ENCODE results near the gene MINDY1. TPM values are rescaled to one million over a fixed set of nuclear protein-coding genes. Genes with fewer than 3 reads are reported as not detected.
A peak's percentile ranks its signal among the peaks of the same experiment; 100 is the strongest.

The MINDY1 gene
- total RNA-seq, 1 donor from 2014 or later: 28.5 TPM

GRCh38 chr1:151010346-151010726 lies 3.6 kb upstream of the MINDY1 start:
- H3K9me3 Mint-ChIP-seq: no peaks in the 10 kb centered on the region
- no peak for TF ChIP-seq CTCF (conservative IDR thresholded peaks at IDR 0.05)
- H3K36me3 Mint-ChIP-seq: peaks cover 3% of the 10 kb centered on the region
- H3K4me1 Mint-ChIP-seq (ENCODE audit: unreplicated experiment): peaks cover 55% of the 10 kb centered on the region
- H3K4me3 Mint-ChIP-seq: peak overlapping the region; percentile 39
- no peak for DNase-seq (ENCODE audit: extremely low spot score, unreplicated experiment)
- no peak overlapping the region for H3K27ac Mint-ChIP-seq
- H3K27me3 Mint-ChIP-seq: no peaks in the 10 kb centered on the region

DNA sequence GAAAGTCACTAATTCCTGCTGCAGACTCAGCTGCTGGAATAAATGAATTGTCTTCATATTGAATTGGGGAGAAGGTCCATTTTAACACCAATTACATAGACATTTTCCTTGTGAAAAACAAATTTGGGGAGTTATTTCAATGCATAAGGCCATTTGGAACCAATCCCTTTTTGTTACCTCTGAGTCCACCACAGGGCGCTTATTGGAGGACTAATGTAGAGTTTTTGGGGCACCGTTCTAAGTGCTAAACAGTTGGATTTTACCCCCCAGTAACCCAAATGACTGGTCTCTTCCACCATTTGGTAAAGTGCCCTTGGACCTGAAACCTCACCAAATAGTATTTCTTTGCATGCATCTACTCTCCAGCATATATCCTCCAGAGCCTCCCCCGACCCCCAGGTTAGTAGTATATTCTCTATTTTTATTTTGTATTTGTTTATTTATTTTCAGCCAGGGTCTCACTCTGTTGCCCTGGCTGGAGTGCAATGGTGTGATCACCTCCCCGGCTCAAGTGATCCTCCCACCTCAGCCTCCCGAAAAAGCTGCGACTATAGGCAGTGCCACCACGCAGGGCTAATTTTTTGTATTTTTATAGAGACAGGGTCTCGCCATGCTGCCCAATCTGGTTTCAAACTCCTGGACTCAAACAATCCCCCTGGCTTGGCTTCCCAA lies 3.1 kb upstream of the MINDY1 start:
- Mint-ChIP-seq H3K27ac (peak overlapping the region; percentile 97), H3K27me3 (no peaks in the 10 kb centered on the region), H3K4me1 (ENCODE audit: unreplicated experiment) (peaks cover 56% of the 10 kb centered on the region), H3K36me3 (peaks cover 3% of the 10 kb centered on the region), H3K9me3 (no peaks in the 10 kb centered on the region), H3K4me3 (peak overlapping the region; percentile 92)
- DNase-seq (ENCODE audit: extremely low spot score, unreplicated experiment): no peak
- no peak for TF ChIP-seq CTCF (conservative IDR thresholded peaks at IDR 0.05)

DNA sequence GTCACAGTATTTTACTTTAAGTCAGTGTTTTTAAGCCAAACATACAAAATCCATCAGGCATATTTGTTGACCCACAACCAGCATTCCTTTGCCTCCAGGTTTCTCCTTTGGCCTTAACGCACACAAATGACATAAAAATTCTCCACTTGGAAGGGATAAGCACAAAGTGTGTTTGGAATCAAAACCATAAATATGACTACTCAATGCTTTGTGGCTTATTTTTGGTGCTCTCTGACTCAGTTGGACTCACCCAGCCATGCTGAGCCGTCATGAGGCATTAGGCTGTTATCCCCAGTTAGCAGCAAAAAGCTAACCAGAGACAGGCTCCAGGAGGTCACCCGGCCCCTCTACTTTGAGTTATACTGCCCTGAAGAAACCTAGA lies 2.5 kb upstream of the MINDY1 start:
- DNase-seq (ENCODE audit: extremely low spot score, unreplicated experiment): no peak
- H3K27me3 Mint-ChIP-seq: no peaks in the 10 kb centered on the region
- TF ChIP-seq CTCF (conservative IDR thresholded peaks at IDR 0.05): no peak
- H3K27ac Mint-ChIP-seq: peak overlapping the region; percentile 97
- H3K36me3 Mint-ChIP-seq: peaks cover 3% of the 10 kb centered on the region
- H3K9me3 Mint-ChIP-seq: no peaks in the 10 kb centered on the region
- peak overlapping the region; percentile 92 for H3K4me3 Mint-ChIP-seq
- H3K4me1 Mint-ChIP-seq (ENCODE audit: unreplicated experiment): peaks cover 56% of the 10 kb centered on the region

GRCh38 chr1:151008244-151009205 lies 1.8 kb upstream of the MINDY1 start, which contains the start of gene PRUNE1:
Gene PRUNE1 (plus strand): TSS chr1:151008449. CDS start chr1:151008633, 184 bp downstream.
- peak within 1 kb of the TSS; percentile 97 for H3K27ac Mint-ChIP-seq
- no peaks in the 10 kb centered on the region for H3K9me3 Mint-ChIP-seq
- no peaks in the 10 kb centered on the region for H3K27me3 Mint-ChIP-seq
- H3K4me1 Mint-ChIP-seq (ENCODE audit: unreplicated experiment): peaks cover 53% of the 10 kb centered on the region
- peak within 1 kb of the TSS; percentile 92 for H3K4me3 Mint-ChIP-seq
- DNase-seq (ENCODE audit: extremely low spot score, unreplicated experiment): peak; percentile 96
- peak; percentile 18 for TF ChIP-seq CTCF (conservative IDR thresholded peaks at IDR 0.05)
- H3K36me3 Mint-ChIP-seq: peaks cover 3% of the 10 kb centered on the region

DNA sequence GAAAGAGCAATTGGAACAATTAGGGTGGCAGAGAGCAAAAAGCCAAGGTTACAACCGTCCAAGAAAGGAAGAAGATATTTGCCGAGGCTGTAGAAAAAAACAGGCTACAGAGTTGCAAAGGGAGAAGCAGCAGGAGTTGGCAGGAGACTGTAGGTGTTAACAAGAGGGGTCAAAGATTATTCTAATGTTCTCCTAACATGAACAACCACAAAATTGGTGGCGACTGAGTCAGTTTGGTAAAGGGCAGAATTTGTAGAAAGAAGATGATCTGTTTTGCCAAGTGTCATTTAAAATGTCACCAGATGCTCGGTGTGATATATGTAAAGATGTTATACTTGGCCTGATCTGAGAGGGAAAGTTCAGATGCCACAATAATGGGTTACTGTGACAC lies 1.1 kb upstream of the MINDY1 start:
- H3K27me3 Mint-ChIP-seq: no peaks in the 10 kb centered on the region

More for the DNA sequence above, 1.1 kb upstream of the MINDY1 start:
- Mint-ChIP-seq H3K27ac (peak overlapping the region; percentile 97), H3K9me3 (no peaks in the 10 kb centered on the region), H3K4me1 (ENCODE audit: unreplicated experiment) (peaks cover 50% of the 10 kb centered on the region), H3K4me3 (peak overlapping the region; percentile 92), H3K36me3 (peaks cover 4% of the 10 kb centered on the region)
- DNase-seq (ENCODE audit: extremely low spot score, unreplicated experiment): no peak
- no peak for TF ChIP-seq CTCF (conservative IDR thresholded peaks at IDR 0.05)
